SKM-1 (cell line): ENCODE results near the gene MCTP2.
"Not testable (repeated sequence)": the region's sequence is repeated elsewhere in the genome, so short reads cannot be mapped to it uniquely, and the experiment has no call there.

Source experiments
- DNase-seq: peaks from one replicate; lab custom pipeline; 2025; ENCODE audit not compliant: unreplicated experiment; lab: John Stamatoyannopoulos, UW

MCTP2 gene

GRCh38 chr15:94493586-94493985, 262.2 kb downstream of the MCTP2 start:
- DNase-seq: not testable (repeated sequence)

- no peak for DNase-seq
Observed at GRCh38 chr15:94494732-94495131, 263.4 kb downstream of the MCTP2 start.

- no peak for DNase-seq
Observed at GRCh38 chr15:94503293-94503692, 271.9 kb downstream of the MCTP2 start.

GRCh38 chr15:94509259-94509658, 277.9 kb downstream of the MCTP2 start:
- no peak for DNase-seq

GRCh38 chr15:94522125-94522524, 290.8 kb downstream of the MCTP2 start:
- DNase-seq: no peak

- no peak for DNase-seq
Observed at GRCh38 chr15:94523873-94524272, 292.5 kb downstream of the MCTP2 start.

GRCh38 chr15:94524565-94524964, 293.2 kb downstream of the MCTP2 start:
- no peak for DNase-seq

- DNase-seq: no peak
Observed at GRCh38 chr15:94526071-94526689, 294.8 kb downstream of the MCTP2 start.

- no peak for DNase-seq
Observed at GRCh38 chr15:94532226-94532625, 300.9 kb downstream of the MCTP2 start.
